GM12878 (cell line): Measurements from ENCODE around the gene COX19. TPM values are rescaled to one million over a fixed set of nuclear protein-coding genes. Genes with fewer than 3 reads are reported as not detected.

Experiments
- ATAC-seq: fragments of 200-7000 bp; cut with Tn5 transposase; 3 replicates; pipeline ENCODE4 v1.9.1; 2020; ENCODE audit warnings: mild to moderate bottlenecking, moderate library complexity
- BruUV-seq: library from RNA; stranded (reverse); fragments of 400-500 nt; replicated peaks from 2 replicates; lab custom pipeline; 2021; lab: Mats Ljungman, UMichigan
- CTCF ChIA-PET: fragments of 300-600 bp; sonication (Branson Sonifier 250); formaldehyde crosslinking; extraction: SDS; loops from one replicate; lab custom pipeline; 2021; ENCODE audit warnings: inconsistent platforms; lab: Yijun Ruan, JAX
- POLR2A ChIA-PET: fragments of 350-600 bp; formaldehyde crosslinking; extraction: SDS; loops from one replicate; lab custom pipeline; 2021; ENCODE audit warnings: inconsistent platforms; lab: Charles Lee
- RAD21 ChIA-PET: fragments of 300-600 bp; sonication (Branson Sonifier 250); formaldehyde crosslinking; loops from one replicate; lab custom pipeline; 2023; ENCODE audit warnings: antibody characterized with exemption; ENCODE audit not compliant: unreplicated experiment; lab: Charles Lee
- SMC1A ChIA-PET: fragments of 300-600 bp; sonication (Branson Sonifier 250); formaldehyde crosslinking; loops from one replicate; lab custom pipeline; 2023; ENCODE audit not compliant: unreplicated experiment, uncharacterized antibody; lab: Charles Lee
- DNase-seq: peaks from one replicate; pipeline ENCODE4 v3.0.0-alpha.2; 2011; ENCODE audit warnings: low read depth, low spot score
- FAIRE-seq: peaks from 3 replicates; lab custom pipeline; 2011; peaks lifted over from hg19 to GRCh38; lab: Jason Lieb, UNC
- H2AFZ ChIP-seq: 2 replicates; pipeline ENCODE4 v1.6.0; 2011; ENCODE audit warnings: low read depth, low read length, control low read depth; ENCODE audit not compliant: control insufficient read depth
- H3K27ac ChIP-seq: 2 replicates; pipeline ENCODE4 v1.5.1; 2011; ENCODE audit warnings: control low read depth; ENCODE audit not compliant: control insufficient read depth, insufficient read depth
- H3K27me3 ChIP-seq, 2 experiments: replicated peaks in 1 of 2; 2 replicates each; pipeline versions ENCODE4 v1.6.0 to v1.6.1; 2011; ENCODE audit warnings: low read length in 1 of 2; ENCODE audit not compliant: control insufficient read depth in 2 of 2, insufficient read depth in 2 of 2
- H3K36me3 ChIP-seq, 2 experiments: 2 replicates each; pipeline ENCODE4 v1.5.1; 2011; ENCODE audit warnings: low read length in 1 of 2; ENCODE audit not compliant: control insufficient read depth in 2 of 2, insufficient read depth in 2 of 2
- H3K4me1 ChIP-seq: 2 replicates; pipeline ENCODE4 v1.6.1; 2011; ENCODE audit warnings: mild to moderate bottlenecking, low read length, moderate library complexity, mixed read lengths; ENCODE audit not compliant: control insufficient read depth, insufficient read depth
- H3K4me2 ChIP-seq: 2 replicates; pipeline ENCODE4 v1.6.0; 2011; ENCODE audit warnings: control low read depth; ENCODE audit not compliant: control insufficient read depth, insufficient read depth
- H3K4me3 ChIP-seq: fragments of 200-600 bp; sonication (generic); 2 replicates; pipeline ENCODE4 v1.5.1; 2016
- H3K79me2 ChIP-seq: 2 replicates; pipeline ENCODE4 v1.6.0; 2011; ENCODE audit warnings: low read length; ENCODE audit not compliant: control insufficient read depth, insufficient read depth
- H3K9ac ChIP-seq: 2 replicates; pipeline ENCODE4 v1.8.0; 2011; ENCODE audit warnings: low read length, control low read depth, mixed read lengths; ENCODE audit not compliant: control insufficient read depth, insufficient read depth
- H3K9me3 ChIP-seq: replicated peaks from 3 replicates; pipeline ENCODE4 v1.5.1; 2011; ENCODE audit warnings: mild to moderate bottlenecking, low read length; ENCODE audit not compliant: control insufficient read depth, insufficient read depth
- H4K20me1 ChIP-seq: 2 replicates; pipeline ENCODE4 v1.6.0; 2011; ENCODE audit not compliant: control insufficient read depth, insufficient read depth
- NR2F1 ChIP-seq: fragments of 450-650 bp; conservative IDR thresholded peaks from 2 replicates; pipeline ENCODE4 v1.6.1; 2017; ENCODE audit warnings: mild to moderate bottlenecking
- POLR2A ChIP-seq: IDR thresholded peaks from 2 replicates; pipeline ENCODE4 v1.6.1; 2011; ENCODE audit warnings: low read depth, mild to moderate bottlenecking, low read length
- POLR2AphosphoS2 ChIP-seq: IDR thresholded peaks from 2 replicates; pipeline ENCODE4 v1.6.1; 2011; ENCODE audit warnings: low read depth, mild to moderate bottlenecking, low read length, improper control_type of control experiment, moderate library complexity
- TCF12 ChIP-seq: IDR thresholded peaks from 2 replicates; pipeline ENCODE4 v1.6.1; 2011; ENCODE audit warnings: low read depth, mild to moderate bottlenecking, low read length
- TCF3 ChIP-seq: IDR thresholded peaks from 2 replicates; pipeline ENCODE4 v1.6.1; 2012; ENCODE audit warnings: low read depth, mild to moderate bottlenecking, low read length, borderline replicate concordance; ENCODE audit not compliant: insufficient read depth
- ZNF274 ChIP-seq: IDR thresholded peaks from one replicate; pipeline ENCODE4 v1.8.0; 2011; ENCODE audit not compliant: insufficient read length, insufficient read depth
- WGBS: methylation state at CpG from one replicate; pipeline ENCODE4 v1.1.6; 2016; ENCODE audit warnings: low lambda C conversion rate; ENCODE audit not compliant: insufficient replicate concordance, insufficient coverage; ENCODE audit errors: missing lambda C conversion rate; 5-methylcytosine and 5-hydroxymethylcytosine counted together
- in situ Hi-C: fragments of 300-500 bp; cut with MboI; formaldehyde crosslinking; loops from 9 replicates; pipeline ENCODE4 v1.14.3; 2018; ENCODE audit warnings: mixed read lengths
- intact Hi-C: fragments of 100-400 bp; cut with micrococcal nuclease; formaldehyde crosslinking; loops from one replicate; pipeline ENCODE4 v1.14.2; 2022; ENCODE audit not compliant: unreplicated experiment
- polyA plus RNA-seq, 11 experiments: library from polyadenylated mRNA; depleted of rRNA in 4 of 11; unstranded in 6 of 11; stranded (reverse) in 5 of 11; fragments of >200 nt; fragmentation: Nextera tagmentation in 4 of 11; fragmentation: Illumina TruSeq in 1 of 11; extraction: Ambion mirVana in 4 of 11; extraction: Trizol in 1 of 11; gene quantifications; 1 replicate in 1 of 11; 2 replicates in 10 of 11; pipeline versions ENCODE4 v1.2.1 to v1.2.3, GENCODE V29; 2011 to 2016; ENCODE audit warnings: inconsistent platforms in 2 of 11, missing spikeins in 2 of 11, low read depth in 1 of 11
- total RNA-seq, 4 experiments: library from RNA; depleted of rRNA in 3 of 4; stranded (reverse); fragments of >200 nt in 3 of 4; fragmentation: Illumina TruSeq in 1 of 4; extraction: Trizol in 1 of 4; gene quantifications; 2 replicates each; pipeline versions ENCODE4 v1.2.1 to v1.2.3, GENCODE V29; 2013 to 2021
- TF ChIP-seq, protein P1 (sequence below): fragments of 450-650 bp; IDR thresholded peaks from 2 replicates; pipeline ENCODE4 v1.6.1; 2017; ENCODE audit warnings: mild to moderate bottlenecking, moderate library complexity

Gene COX19
- total and polyA plus RNA-seq, 10 of the 15 experiments (the other 5 are each of a cell fraction or from before 2014, with no cell fraction given): 3.7 to 17.9 (median 10.8) TPM

DNA sequence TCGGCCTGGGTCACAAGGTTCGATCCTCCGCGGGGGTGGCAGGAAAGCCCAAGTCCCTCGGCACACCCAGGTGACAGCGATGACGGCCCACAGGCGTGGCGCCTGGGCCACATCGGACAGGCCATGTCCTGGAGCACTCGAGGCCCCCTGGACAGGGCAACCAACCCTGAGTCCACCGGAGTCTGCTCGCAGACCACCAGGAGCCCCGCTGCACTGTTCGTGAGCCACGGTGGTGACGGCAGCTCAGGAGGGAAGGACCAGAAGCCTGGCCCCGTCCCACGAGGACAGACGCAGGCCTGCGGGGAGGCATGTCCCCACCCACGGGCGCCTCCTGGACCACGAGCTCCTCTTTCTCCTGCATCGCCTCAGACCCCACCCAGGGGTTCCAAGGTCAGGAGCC is 46.6 kb upstream of the COX19 start:
- no peaks in the 10 kb centered on the region for H3K27me3 ChIP-seq
- no peaks in the 10 kb centered on the region for H4K20me1 ChIP-seq
- ChIA-PET CTCF (interaction anchor here (1.0 to 6.7 kb wide), 3 partner anchors 28 to 43 kb away, joined by 3 to 85 read pairs (median 74); no protein-coding TSS in a partner anchor), POLR2A (interaction anchor here (0.6 kb wide), 1 partner anchor 64 kb away, joined by 3 read pairs; no protein-coding TSS in a partner anchor), RAD21 (interaction anchor here (1.9 to 6.6 kb wide), 3 partner anchors 28 to 44 kb away, joined by 7 to 59 read pairs (median 45); no protein-coding TSS in a partner anchor), SMC1A (interaction anchor here (2.3 to 9.0 kb wide), 2 partner anchors 27 to 44 kb away, joined by 8 to 71 read pairs; no protein-coding TSS in a partner anchor)
- in situ Hi-C loops (no loop called here), intact Hi-C loops (no loop called here)
- no TSS peak for BruUV-seq
- ATAC-seq (no peak), FAIRE-seq (no peak), DNase-seq (no peak)
- no peak for TF ChIP-seq POLR2AphosphoS2
- TF ChIP-seq POLR2A: peak; percentile 25; the same call in 1 of the 2 replicates
- TF ChIP-seq, protein P1, sequence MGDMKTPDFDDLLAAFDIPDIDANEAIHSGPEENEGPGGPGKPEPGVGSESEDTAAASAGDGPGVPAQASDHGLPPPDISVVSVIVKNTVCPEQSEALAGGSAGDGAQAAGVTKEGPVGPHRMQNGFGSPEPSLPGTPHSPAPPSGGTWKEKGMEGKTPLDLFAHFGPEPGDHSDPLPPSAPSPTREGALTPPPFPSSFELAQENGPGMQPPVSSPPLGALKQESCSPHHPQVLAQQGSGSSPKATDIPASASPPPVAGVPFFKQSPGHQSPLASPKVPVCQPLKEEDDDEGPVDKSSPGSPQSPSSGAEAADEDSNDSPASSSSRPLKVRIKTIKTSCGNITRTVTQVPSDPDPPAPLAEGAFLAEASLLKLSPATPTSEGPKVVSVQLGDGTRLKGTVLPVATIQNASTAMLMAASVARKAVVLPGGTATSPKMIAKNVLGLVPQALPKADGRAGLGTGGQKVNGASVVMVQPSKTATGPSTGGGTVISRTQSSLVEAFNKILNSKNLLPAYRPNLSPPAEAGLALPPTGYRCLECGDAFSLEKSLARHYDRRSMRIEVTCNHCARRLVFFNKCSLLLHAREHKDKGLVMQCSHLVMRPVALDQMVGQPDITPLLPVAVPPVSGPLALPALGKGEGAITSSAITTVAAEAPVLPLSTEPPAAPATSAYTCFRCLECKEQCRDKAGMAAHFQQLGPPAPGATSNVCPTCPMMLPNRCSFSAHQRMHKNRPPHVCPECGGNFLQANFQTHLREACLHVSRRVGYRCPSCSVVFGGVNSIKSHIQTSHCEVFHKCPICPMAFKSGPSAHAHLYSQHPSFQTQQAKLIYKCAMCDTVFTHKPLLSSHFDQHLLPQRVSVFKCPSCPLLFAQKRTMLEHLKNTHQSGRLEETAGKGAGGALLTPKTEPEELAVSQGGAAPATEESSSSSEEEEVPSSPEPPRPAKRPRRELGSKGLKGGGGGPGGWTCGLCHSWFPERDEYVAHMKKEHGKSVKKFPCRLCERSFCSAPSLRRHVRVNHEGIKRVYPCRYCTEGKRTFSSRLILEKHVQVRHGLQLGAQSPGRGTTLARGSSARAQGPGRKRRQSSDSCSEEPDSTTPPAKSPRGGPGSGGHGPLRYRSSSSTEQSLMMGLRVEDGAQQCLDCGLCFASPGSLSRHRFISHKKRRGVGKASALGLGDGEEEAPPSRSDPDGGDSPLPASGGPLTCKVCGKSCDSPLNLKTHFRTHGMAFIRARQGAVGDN: no peak
- TF ChIP-seq ZNF274: no peak
- TF ChIP-seq NR2F1: no peak
- no peak for TF ChIP-seq TCF3
- no peak for TF ChIP-seq TCF12
- H3K4me2 ChIP-seq: no peak overlapping the region
- H3K4me1 ChIP-seq: peaks cover 35% of the 10 kb centered on the region
- H3K4me3 ChIP-seq: no peak overlapping the region
- peaks cover 66% of the 10 kb centered on the region for H3K79me2 ChIP-seq
- 98% methylated on average over 25 of the region's 25 CpGs for WGBS
- H3K27ac ChIP-seq: no peak overlapping the region
- peaks cover 11% of the 10 kb centered on the region; the same call in 2 of the 3 replicates for H3K9me3 ChIP-seq
- H3K9ac ChIP-seq: no peak overlapping the region
- H3K36me3 ChIP-seq: peaks cover 7 to 13% of the 10 kb centered on the region in 2 experiments; a peak in 3 of 4 replicates
- no peak overlapping the region for H2AFZ ChIP-seq
